Endothelial cell of hepatic sinusoid (primary cell): ENCODE results near the gene ZNF135.

Source experiments
- in situ Hi-C: cut with HindIII; loops from 2 replicates; pipeline ENCODE4 v1.10.0; 2017; ENCODE audit warnings: low sequenced_read_pairs

The ZNF135 gene

GRCh38 chr19:58045411-58046050 is 13.6 kb upstream of the ZNF135 start:
- in situ Hi-C loops = no loop called here

- in situ Hi-C loops = no loop called here
Measured at GRCh38 chr19:58046856-58047255, 12.2 kb upstream of the ZNF135 start.

- in situ Hi-C loops = no loop called here
Measured at GRCh38 chr19:58047672-58048071, 11.4 kb upstream of the ZNF135 start.

- in situ Hi-C loops = no loop called here
Measured at GRCh38 chr19:58052256-58052655, 6.8 kb upstream of the ZNF135 start.

- in situ Hi-C loops = no loop called here
Measured at GRCh38 chr19:58053480-58054156, 5.5 kb upstream of the ZNF135 start.

- in situ Hi-C loops = no loop called here
Measured at GRCh38 chr19:58054901-58055874, 3.9 kb upstream of the ZNF135 start.

- in situ Hi-C loops = no loop called here
Measured at GRCh38 chr19:58056261-58056660, 2.8 kb upstream of the ZNF135 start.

GRCh38 chr19:58056861-58057260 is 2.2 kb upstream of the ZNF135 start:
- in situ Hi-C loops = no loop called here

- in situ Hi-C loops = no loop called here
Measured at GRCh38 chr19:58058467-58058866, 615 bp upstream of the ZNF135 start.

- in situ Hi-C loops = no loop called here
Measured at GRCh38 chr19:58059671-58060078, 593 bp downstream of the ZNF135 start.

- in situ Hi-C loops = no loop called here
Measured at GRCh38 chr19:58060231-58060630, 1.1 kb downstream of the ZNF135 start.

GRCh38 chr19:58063712-58064111 is 4.6 kb downstream of the ZNF135 start:
- in situ Hi-C loops = no loop called here

- in situ Hi-C loops = no loop called here
Measured at GRCh38 chr19:58067240-58067912, 8.3 kb downstream of the ZNF135 start.

GRCh38 chr19:58079792-58080191 is 20.7 kb downstream of the ZNF135 start:
- in situ Hi-C loops = no loop called here

- in situ Hi-C loops = no loop called here
Measured at GRCh38 chr19:58083021-58083420, 23.9 kb downstream of the ZNF135 start.

GRCh38 chr19:58084596-58085347 is 25.7 kb downstream of the ZNF135 start:
- in situ Hi-C loops = no loop called here

- in situ Hi-C loops = no loop called here
Measured at GRCh38 chr19:58085348-58085875, 26.3 kb downstream of the ZNF135 start.

GRCh38 chr19:58086825-58087710 is 28.0 kb downstream of the ZNF135 start:
- in situ Hi-C loops = no loop called here

- in situ Hi-C loops = no loop called here
Measured at GRCh38 chr19:58088521-58089052, 29.5 kb downstream of the ZNF135 start.
